ENCODE results near the gene IMP4. TPM values are rescaled to one million over a fixed set of nuclear protein-coding genes. Genes with fewer than 3 reads are reported as not detected.

The IMP4 gene
- total RNA-seq, 1 donor from 2014 or later, result 48.5 TPM

DNA sequence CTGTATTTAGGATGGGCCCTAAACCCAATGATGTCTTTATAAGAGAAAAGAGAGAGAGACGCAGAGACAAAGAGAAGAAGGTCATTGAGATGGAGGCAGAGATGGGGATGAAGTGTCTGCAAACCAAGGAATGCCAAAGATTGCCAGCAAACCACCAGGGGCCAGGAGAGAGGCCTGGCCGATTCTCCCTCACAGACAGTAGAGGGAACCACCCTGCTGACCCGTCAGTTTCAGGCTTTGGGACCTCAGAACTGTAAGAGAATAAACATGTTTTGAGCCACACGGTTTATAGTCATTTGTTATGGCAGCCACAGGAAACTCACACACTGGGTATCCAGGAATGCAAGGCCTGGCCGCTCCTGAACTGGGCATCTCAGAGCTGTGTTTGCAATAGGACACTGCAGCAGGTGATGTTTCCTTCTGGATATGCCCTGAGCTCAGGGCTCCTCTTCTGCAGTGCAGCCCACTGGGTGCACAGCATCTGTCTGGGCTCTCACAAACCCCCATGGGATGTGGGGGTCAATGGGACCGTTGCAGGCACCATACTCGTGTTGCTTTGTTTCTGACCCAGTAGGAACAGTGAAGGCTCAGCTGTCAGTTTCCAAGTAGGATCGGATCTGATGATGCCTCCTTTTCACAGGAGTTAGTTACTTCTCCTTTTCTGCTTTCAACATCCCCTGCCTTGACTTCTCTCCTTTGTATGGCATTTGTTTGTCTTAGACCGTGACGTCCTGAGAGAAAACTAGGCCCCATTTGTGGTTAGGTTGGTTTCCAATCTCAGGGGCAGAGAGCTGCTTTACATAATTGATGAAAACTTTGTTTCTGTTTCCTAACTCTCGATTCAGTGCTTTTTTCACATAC, 34.0 kb downstream of the IMP4 start:
- H3K27me3 Mint-ChIP-seq (ENCODE audit: unreplicated experiment), result no peaks in the 10 kb centered on the region
- no peaks in the 10 kb centered on the region for H3K9me3 Mint-ChIP-seq (ENCODE audit: unreplicated experiment)
- H3K27ac Mint-ChIP-seq (ENCODE audit: unreplicated experiment), result no peak overlapping the region
- peaks cover 11% of the 10 kb centered on the region for H3K36me3 Mint-ChIP-seq (ENCODE audit: unreplicated experiment)
- DNase-seq (ENCODE audit: extremely low spot score, unreplicated experiment), result peak; percentile 76
- TF ChIP-seq, protein P1, sequence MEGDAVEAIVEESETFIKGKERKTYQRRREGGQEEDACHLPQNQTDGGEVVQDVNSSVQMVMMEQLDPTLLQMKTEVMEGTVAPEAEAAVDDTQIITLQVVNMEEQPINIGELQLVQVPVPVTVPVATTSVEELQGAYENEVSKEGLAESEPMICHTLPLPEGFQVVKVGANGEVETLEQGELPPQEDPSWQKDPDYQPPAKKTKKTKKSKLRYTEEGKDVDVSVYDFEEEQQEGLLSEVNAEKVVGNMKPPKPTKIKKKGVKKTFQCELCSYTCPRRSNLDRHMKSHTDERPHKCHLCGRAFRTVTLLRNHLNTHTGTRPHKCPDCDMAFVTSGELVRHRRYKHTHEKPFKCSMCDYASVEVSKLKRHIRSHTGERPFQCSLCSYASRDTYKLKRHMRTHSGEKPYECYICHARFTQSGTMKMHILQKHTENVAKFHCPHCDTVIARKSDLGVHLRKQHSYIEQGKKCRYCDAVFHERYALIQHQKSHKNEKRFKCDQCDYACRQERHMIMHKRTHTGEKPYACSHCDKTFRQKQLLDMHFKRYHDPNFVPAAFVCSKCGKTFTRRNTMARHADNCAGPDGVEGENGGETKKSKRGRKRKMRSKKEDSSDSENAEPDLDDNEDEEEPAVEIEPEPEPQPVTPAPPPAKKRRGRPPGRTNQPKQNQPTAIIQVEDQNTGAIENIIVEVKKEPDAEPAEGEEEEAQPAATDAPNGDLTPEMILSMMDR (IDR thresholded peaks at IDR 0.05), result no peak
- H3K4me3 Mint-ChIP-seq (ENCODE audit: unreplicated experiment), result no peak overlapping the region
- H3K4me1 Mint-ChIP-seq (ENCODE audit: unreplicated experiment), result peaks cover 27% of the 10 kb centered on the region

DNA sequence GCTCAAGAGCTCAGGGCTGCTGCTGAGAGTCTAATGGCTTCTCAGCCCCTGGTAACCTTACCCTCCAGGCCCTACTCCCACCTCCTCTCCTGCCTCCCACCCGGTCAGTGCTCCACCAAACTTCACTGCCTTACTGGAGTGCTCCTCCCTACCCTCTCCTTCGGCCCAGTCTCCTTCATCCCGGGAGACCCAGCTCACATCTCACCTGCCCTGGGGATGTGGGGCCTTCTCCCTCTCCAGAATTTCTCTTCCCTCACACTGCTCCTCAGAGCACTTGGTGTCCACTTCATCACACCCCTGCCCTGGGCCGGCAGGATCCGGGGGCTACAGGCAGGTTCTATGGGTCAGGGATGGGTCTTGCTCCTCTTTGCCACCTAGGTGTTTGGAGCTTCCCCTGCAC, 34.8 kb downstream of the IMP4 start:
- DNase-seq (ENCODE audit: extremely low spot score, unreplicated experiment), result peak; percentile 63

DNA sequence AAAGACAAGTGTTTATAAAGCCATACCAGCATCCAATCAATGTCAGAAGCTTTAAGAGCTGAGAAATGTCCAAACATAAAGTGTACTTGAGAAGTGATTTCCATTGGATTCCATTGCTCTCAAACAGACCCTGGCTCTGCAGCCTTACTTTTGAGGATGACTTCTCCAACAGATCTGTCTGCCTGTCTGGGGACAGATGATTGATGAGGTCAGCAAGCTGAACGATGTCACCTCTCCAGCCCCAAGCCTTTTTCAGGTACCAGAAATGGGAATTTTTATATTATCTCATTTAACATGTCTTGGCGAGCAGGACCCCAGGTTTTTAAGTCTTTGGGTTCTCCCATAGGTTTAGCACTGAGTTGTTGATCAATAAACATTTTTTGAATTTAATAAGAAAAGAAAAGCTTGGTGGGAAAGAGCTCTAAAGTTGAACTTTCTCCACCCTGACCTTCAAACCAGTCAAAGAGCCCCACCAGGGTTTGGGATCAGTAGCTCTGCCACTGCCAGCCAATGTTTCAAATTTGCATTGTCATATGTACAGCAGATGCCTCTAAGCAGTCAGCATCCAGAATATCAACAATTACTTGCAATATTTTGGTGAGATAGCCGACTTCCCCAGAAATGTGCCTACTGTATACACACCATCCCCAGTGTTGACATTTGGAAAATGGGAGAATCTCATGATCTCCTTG, 35.7 kb downstream of the IMP4 start:
- no peak for DNase-seq (ENCODE audit: extremely low spot score, unreplicated experiment)
- Mint-ChIP-seq H3K4me1 (ENCODE audit: unreplicated experiment) (peaks cover 17% of the 10 kb centered on the region), H3K4me3 (ENCODE audit: unreplicated experiment) (no peak overlapping the region), H3K27me3 (ENCODE audit: unreplicated experiment) (no peaks in the 10 kb centered on the region), H3K27ac (ENCODE audit: unreplicated experiment) (no peak overlapping the region), H3K9me3 (ENCODE audit: unreplicated experiment) (no peaks in the 10 kb centered on the region), H3K36me3 (ENCODE audit: unreplicated experiment) (peaks cover 16% of the 10 kb centered on the region)
- TF ChIP-seq, protein P1 (IDR thresholded peaks at IDR 0.05), result no peak

More for the DNA sequence above, 34.8 kb downstream of the IMP4 start:
- no peaks in the 10 kb centered on the region for H3K27me3 Mint-ChIP-seq (ENCODE audit: unreplicated experiment)
- peak overlapping the region; percentile 1 for H3K27ac Mint-ChIP-seq (ENCODE audit: unreplicated experiment)
- H3K4me1 Mint-ChIP-seq (ENCODE audit: unreplicated experiment), result peaks cover 23% of the 10 kb centered on the region
- H3K9me3 Mint-ChIP-seq (ENCODE audit: unreplicated experiment), result no peaks in the 10 kb centered on the region
- TF ChIP-seq, protein P1 (IDR thresholded peaks at IDR 0.05), result no peak
- peaks cover 11% of the 10 kb centered on the region for H3K36me3 Mint-ChIP-seq (ENCODE audit: unreplicated experiment)
- H3K4me3 Mint-ChIP-seq (ENCODE audit: unreplicated experiment), result no peak overlapping the region

DNA sequence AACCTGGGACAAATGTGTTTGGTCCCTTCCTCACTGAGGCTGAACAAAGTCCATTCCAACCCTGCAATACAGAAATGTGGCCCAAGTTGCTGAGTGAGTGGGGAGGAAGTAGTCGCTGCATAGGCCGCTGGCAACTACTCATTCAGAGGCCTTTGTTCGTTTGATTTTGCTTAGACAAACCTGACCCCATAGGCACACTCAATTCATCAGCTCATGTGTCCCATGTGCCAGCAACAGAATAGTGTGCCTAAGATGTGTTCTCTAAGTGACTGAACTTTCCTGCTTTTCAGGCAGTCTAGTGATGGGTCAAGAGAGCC, 36.2 kb downstream of the IMP4 start:
- H3K36me3 Mint-ChIP-seq (ENCODE audit: unreplicated experiment), result peaks cover 16% of the 10 kb centered on the region
- H3K4me3 Mint-ChIP-seq (ENCODE audit: unreplicated experiment), result no peak overlapping the region
- DNase-seq (ENCODE audit: extremely low spot score, unreplicated experiment), result no peak
- peaks cover 13% of the 10 kb centered on the region for H3K4me1 Mint-ChIP-seq (ENCODE audit: unreplicated experiment)
- H3K27me3 Mint-ChIP-seq (ENCODE audit: unreplicated experiment), result no peaks in the 10 kb centered on the region
- H3K9me3 Mint-ChIP-seq (ENCODE audit: unreplicated experiment), result no peaks in the 10 kb centered on the region
- TF ChIP-seq, protein P1 (IDR thresholded peaks at IDR 0.05), result no peak
- no peak overlapping the region for H3K27ac Mint-ChIP-seq (ENCODE audit: unreplicated experiment)

Data from osteocyte (in vitro differentiated cells).